PC-9 (cell line): ENCODE results near the gene NBPF8. TPM values are rescaled to one million over a fixed set of nuclear protein-coding genes. Genes with fewer than 3 reads are reported as not detected.
"Not testable (repeated sequence)": the region's sequence is repeated elsewhere in the genome, so short reads cannot be mapped to it uniquely, and the experiment has no call there.

Source experiments
- Bru-seq: library from RNA; stranded (reverse); fragments of 400-500 nt; gene quantifications from one replicate; lab custom pipeline; 2021; lab: Mats Ljungman, UMichigan
- BruChase-seq, 2 experiments: library from RNA; stranded (reverse); fragments of 400-500 nt; gene quantifications; one replicate each; lab custom pipeline; 2021; lab: Mats Ljungman, UMichigan
- BruUV-seq: library from RNA; stranded (reverse); fragments of 400-500 nt; replicated peaks from 2 replicates; lab custom pipeline; 2021; lab: Mats Ljungman, UMichigan
- CTCF ChIA-PET: fragments of 300-600 bp; sonication (Branson Sonifier 250); formaldehyde crosslinking; loops from one replicate; lab custom pipeline; 2022; ENCODE audit warnings: antibody characterized with exemption; lab: Charles Lee
- POLR2A ChIA-PET: fragments of 300-600 bp; sonication (Branson Sonifier 250); formaldehyde crosslinking; loops from one replicate; lab custom pipeline; 2022; ENCODE audit warnings: antibody characterized with exemption; ENCODE audit not compliant: unreplicated experiment; lab: Charles Lee
- DNase-seq, 2 experiments: peaks; one replicate each; pipeline versions ENCODE4 v3.0.0 to v3.0.0-alpha.2; 2015 to 2022; ENCODE audit warnings: mixed read lengths in 1 of 2
- H2AFZ ChIP-seq: fragments of 200-600 bp; sonication (generic); 2 replicates; pipeline ENCODE4 v1.8.1; 2017; ENCODE audit warnings: antibody characterized with exemption
- H3F3A ChIP-seq: fragments of 200-600 bp; sonication (generic); 2 replicates; pipeline ENCODE4 v1.8.1; 2017; ENCODE audit warnings: antibody characterized with exemption, mild to moderate bottlenecking, low read depth; ENCODE audit not compliant: insufficient read depth
- H3K27ac ChIP-seq: fragments of 200-600 bp; sonication (generic); 2 replicates; pipeline ENCODE4 v1.6.1; 2016; ENCODE audit warnings: mixed run types
- H3K27me3 ChIP-seq: fragments of 200-600 bp; sonication (generic); 2 replicates; pipeline ENCODE4 v1.6.1; 2016; ENCODE audit warnings: low read depth, mixed run types; ENCODE audit not compliant: insufficient read depth
- H3K36me3 ChIP-seq: fragments of 200-600 bp; sonication (generic); 2 replicates; pipeline ENCODE4 v1.6.1; 2016; ENCODE audit warnings: low read depth, mixed run types
- H3K4me1 ChIP-seq: fragments of 200-600 bp; sonication (generic); replicated peaks from 2 replicates; pipeline ENCODE4 v1.6.1; 2016; ENCODE audit warnings: mixed run types; ENCODE audit not compliant: insufficient read depth
- H3K4me2 ChIP-seq: fragments of 200-600 bp; sonication (generic); 2 replicates; pipeline ENCODE4 v1.6.1; 2017; ENCODE audit warnings: mixed run types
- H3K4me3 ChIP-seq: fragments of 200-600 bp; sonication (generic); 2 replicates; pipeline ENCODE4 v1.6.1; 2016; ENCODE audit warnings: mixed run types
- H3K79me2 ChIP-seq: fragments of 200-600 bp; sonication (generic); 2 replicates; pipeline ENCODE4 v1.6.1; 2017; ENCODE audit warnings: low read depth, mixed run types
- H3K9me2 ChIP-seq: fragments of 200-600 bp; sonication (generic); 2 replicates; pipeline ENCODE4 v1.8.1; 2017; ENCODE audit warnings: mild to moderate bottlenecking; ENCODE audit not compliant: insufficient read depth
- H3K9me3 ChIP-seq: fragments of 200-600 bp; sonication (generic); 2 replicates; pipeline ENCODE4 v1.8.1; 2016; ENCODE audit warnings: low read depth; ENCODE audit not compliant: insufficient read depth
- H4K20me1 ChIP-seq: fragments of 200-600 bp; sonication (generic); 2 replicates; pipeline ENCODE4 v1.8.1; 2017; ENCODE audit not compliant: insufficient read depth
- intact Hi-C: fragments of 100-400 bp; cut with micrococcal nuclease; formaldehyde crosslinking; loops from one replicate; pipeline ENCODE4 v1.10.0; 2022; ENCODE audit not compliant: unreplicated experiment
- long read RNA-seq: library from polyadenylated mRNA; stranded (forward); transcript quantifications from one replicate; pipeline ENCODE4 v2.0.0, GENCODE V29; 2022
- total RNA-seq: library from RNA; stranded (reverse); gene quantifications from 2 replicates; pipeline ENCODE4 v1.2.3, GENCODE V29; 2021
- TF ChIP-seq, protein P1 (sequence below): fragments of 200-600 bp; sonication (generic); conservative IDR thresholded peaks from 2 replicates; pipeline ENCODE4 v1.6.1; 2017; ENCODE audit warnings: mixed run types, antibody characterized with exemption, mild to moderate bottlenecking, moderate library complexity

NBPF8 gene, protein sequence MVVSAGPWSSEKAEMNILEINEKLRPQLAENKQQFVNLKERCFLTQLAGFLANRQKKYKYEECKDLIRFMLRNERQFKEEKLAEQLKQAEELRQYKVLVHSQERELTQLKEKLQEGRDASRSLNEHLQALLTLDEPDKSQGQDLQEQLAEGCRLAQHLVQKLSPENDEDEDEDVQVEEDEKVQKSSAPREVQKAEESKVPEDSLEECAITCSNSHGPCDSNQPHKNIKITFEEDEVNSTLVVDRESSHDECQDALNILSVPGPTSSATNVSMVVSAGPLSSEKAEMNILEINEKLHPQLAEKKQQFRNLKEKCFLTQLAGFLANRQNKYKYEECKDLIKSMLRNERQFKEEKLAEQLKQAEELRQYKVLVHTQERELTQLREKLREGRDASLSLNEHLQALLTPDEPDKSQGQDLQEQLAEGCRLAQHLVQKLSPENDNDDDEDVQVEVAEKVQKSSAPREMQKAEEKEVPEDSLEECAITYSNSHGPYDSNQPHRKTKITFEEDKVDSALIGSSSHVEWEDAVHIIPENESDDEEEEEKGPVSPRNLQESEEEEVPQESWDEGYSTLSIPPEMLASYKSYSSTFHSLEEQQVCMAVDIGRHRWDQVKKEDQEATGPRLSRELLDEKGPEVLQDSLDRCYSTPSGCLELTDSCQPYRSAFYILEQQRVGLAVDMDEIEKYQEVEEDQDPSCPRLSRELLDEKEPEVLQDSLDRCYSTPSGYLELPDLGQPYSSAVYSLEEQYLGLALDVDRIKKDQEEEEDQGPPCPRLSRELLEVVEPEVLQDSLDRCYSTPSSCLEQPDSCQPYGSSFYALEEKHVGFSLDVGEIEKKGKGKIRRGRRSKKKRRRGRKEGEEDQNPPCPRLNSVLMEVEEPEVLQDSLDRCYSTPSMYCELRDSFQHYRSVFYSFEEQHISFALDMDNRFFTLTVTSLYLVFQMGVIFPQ
- total RNA-seq (8.9 TPM in 2 replicates), Bru-seq, nascent RNA (percentile 60 among the genes with signal in this experiment), BruChase-seq, experiment 1, labeled RNA remaining after a 2-hour chase (percentile 59 among the genes with signal in this experiment), BruChase-seq, experiment 2, labeled RNA remaining after a 6-hour chase (percentile 61 among the genes with signal in this experiment)
- long read RNA-seq, partial matches to known transcripts: 1 of 13 reads
- long read RNA-seq, other reads (novel, unspliced or antisense): 12 of 13 reads

DNA sequence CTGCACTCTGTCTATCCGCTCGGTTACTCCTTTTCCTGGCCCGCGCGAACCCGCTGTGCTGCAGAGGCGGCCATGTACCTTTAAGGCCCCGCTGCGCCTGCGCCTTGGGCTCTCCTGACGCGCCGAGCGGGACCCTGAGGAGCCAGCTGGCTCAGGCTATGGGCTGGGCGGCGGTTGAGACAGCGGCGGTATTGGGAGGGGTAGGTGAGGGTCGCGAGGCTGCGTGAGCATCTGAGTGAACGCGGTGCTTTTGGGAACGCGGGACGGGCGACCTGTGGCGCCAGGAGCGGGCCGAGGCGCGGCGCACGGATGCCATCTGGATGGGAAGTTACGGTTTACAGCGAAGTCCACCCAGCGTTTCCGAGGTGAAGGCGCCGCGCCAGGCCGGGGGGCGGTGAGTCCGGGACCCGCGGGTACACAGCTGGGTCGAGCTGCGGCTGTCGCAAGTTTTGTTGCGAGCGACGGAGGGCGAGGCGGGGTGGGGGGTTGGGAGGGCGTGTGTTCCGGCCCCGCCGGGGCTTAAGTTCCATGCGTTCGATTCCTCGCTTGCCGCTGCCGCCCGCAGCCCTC lies at the start of gene NBPF8:
Gene NBPF8 (plus strand): TSS at position 125 of the 570 bp plus-strand sequence. CDS start 21,488 bp downstream, outside the sequence.
- intact Hi-C loops, H3K27me3 ChIP-seq, H3K4me1 ChIP-seq, H3K9me3 ChIP-seq, H3K9me2 ChIP-seq, POLR2A ChIA-PET, H3K36me3 ChIP-seq, H3F3A ChIP-seq, H4K20me1 ChIP-seq, BruUV-seq, CTCF ChIA-PET, H3K79me2 ChIP-seq: not testable (repeated sequence)
- Histone ChIP-seq H2AFZ (peak within 1 kb of the TSS; percentile 86), H3K4me3 (peak within 1 kb of the TSS; percentile 77), H3K27ac (peak within 1 kb of the TSS; percentile 52), H3K4me2 (peak within 1 kb of the TSS; percentile 79)
- TF ChIP-seq, protein P1, sequence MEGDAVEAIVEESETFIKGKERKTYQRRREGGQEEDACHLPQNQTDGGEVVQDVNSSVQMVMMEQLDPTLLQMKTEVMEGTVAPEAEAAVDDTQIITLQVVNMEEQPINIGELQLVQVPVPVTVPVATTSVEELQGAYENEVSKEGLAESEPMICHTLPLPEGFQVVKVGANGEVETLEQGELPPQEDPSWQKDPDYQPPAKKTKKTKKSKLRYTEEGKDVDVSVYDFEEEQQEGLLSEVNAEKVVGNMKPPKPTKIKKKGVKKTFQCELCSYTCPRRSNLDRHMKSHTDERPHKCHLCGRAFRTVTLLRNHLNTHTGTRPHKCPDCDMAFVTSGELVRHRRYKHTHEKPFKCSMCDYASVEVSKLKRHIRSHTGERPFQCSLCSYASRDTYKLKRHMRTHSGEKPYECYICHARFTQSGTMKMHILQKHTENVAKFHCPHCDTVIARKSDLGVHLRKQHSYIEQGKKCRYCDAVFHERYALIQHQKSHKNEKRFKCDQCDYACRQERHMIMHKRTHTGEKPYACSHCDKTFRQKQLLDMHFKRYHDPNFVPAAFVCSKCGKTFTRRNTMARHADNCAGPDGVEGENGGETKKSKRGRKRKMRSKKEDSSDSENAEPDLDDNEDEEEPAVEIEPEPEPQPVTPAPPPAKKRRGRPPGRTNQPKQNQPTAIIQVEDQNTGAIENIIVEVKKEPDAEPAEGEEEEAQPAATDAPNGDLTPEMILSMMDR: 0 out of 2 replicates have a peak, but pooled peaks have one; percentile 19
- peak; percentile 60 to 80 for DNase-seq

DNA sequence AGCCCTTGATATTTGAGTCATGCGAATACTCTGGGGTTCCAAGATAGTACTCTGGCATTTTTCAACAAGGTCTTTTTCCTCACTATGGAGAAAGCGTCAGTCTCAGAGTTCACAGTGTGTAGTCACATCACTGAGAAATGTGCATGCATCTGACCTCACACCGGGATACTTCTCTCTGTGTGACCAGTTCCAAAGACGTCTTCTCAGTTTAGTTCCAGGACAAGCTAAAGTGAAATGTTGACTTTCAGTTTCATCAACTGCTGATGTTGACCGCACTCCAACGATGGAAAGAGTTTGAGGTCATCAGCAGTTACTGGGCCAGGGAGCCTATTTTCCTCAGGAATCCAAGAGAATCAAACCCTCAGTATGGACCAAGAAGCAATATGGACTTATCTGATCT lies 47.1 kb upstream of the NBPF8 start:
- BruUV-seq, H3K4me2 ChIP-seq, H3K9me2 ChIP-seq, H4K20me1 ChIP-seq, H3K4me1 ChIP-seq, H3K79me2 ChIP-seq, CTCF ChIA-PET, H3F3A ChIP-seq, H3K36me3 ChIP-seq, H3K9me3 ChIP-seq, DNase-seq, H3K4me3 ChIP-seq, POLR2A ChIA-PET, intact Hi-C loops, H3K27me3 ChIP-seq, H3K27ac ChIP-seq, H2AFZ ChIP-seq: not testable (repeated sequence)

DNA sequence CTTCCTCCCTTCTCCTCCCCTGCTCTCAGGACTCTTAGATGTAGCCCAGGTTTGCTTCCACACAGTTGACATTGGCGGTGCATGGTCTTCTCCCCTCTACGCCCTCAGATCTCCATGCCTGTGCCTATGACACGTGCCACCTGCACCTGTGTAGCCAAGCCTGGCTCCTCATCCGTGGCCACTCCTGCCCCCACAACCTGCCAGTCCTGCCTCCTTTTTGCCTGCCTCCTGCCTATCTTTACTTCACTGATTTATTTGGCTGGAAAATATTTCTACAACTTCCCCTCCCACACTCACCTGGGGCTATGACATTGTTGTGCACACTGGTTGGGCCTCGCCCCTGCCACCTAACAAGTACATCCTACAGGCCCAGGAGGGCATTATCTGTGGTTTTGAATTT lies 28.2 kb upstream of the NBPF8 start:
- H3K27ac ChIP-seq, H3F3A ChIP-seq, BruUV-seq, H3K4me3 ChIP-seq, H3K9me2 ChIP-seq, intact Hi-C loops, POLR2A ChIA-PET, H3K79me2 ChIP-seq, DNase-seq, H3K36me3 ChIP-seq, H3K27me3 ChIP-seq, H3K9me3 ChIP-seq, H4K20me1 ChIP-seq, H3K4me1 ChIP-seq, H3K4me2 ChIP-seq, CTCF ChIA-PET, H2AFZ ChIP-seq: not testable (repeated sequence)
